HG03432 (cell line): Measurements from ENCODE around the gene CFH.
"Not testable (repeated sequence)": the region's sequence is repeated elsewhere in the genome, so short reads cannot be mapped to it uniquely, and the experiment has no call there.

ENCODE experiments used
- ATAC-seq: cut with Tn5 transposase; IDR thresholded peaks from one replicate; pipeline ENCODE4 v1.9.1; 2021; ENCODE audit warnings: mild to moderate bottlenecking, moderate library complexity; ENCODE audit not compliant: unreplicated experiment

CFH gene

GRCh38 chr1:196738730-196739129, 86.9 kb downstream of the CFH start:
- ATAC-seq = no peak

GRCh38 chr1:196743244-196743643, 91.4 kb downstream of the CFH start:
- peak; percentile 97 for ATAC-seq

- not testable (repeated sequence) for ATAC-seq
These were observed 113.3 kb downstream of the CFH start for GRCh38 chr1:196765019-196765740.

- ATAC-seq = not testable (repeated sequence)
These were observed 118.0 kb downstream of the CFH start for GRCh38 chr1:196769823-196770222.

GRCh38 chr1:196773713-196774112, 121.9 kb downstream of the CFH start:
- ATAC-seq = no peak

- ATAC-seq = peak; percentile 12
These were observed 122.3 kb downstream of the CFH start for GRCh38 chr1:196774175-196774574.

- peak; percentile 82 for ATAC-seq
These were observed 122.8 kb downstream of the CFH start, which contains the start of gene CFHR3 for GRCh38 chr1:196774603-196775002. Gene CFHR3, plus strand, starts transcription at chr1:196774840. Its CDS starts 47 bp downstream, at chr1:196774887.

- no peak for ATAC-seq
These were observed 125.8 kb downstream of the CFH start for GRCh38 chr1:196777603-196778002.

- ATAC-seq = no peak
These were observed 127.2 kb downstream of the CFH start for GRCh38 chr1:196779093-196779492.

GRCh38 chr1:196791252-196791651, 139.4 kb downstream of the CFH start:
- ATAC-seq = not testable (repeated sequence)

- not testable (repeated sequence) for ATAC-seq
These were observed 142.3 kb downstream of the CFH start for GRCh38 chr1:196794103-196794502.
